Naive thymus-derived CD4-positive, alpha-beta T cell (primary cell): ENCODE measurements around the gene IQGAP1. TPM values are rescaled to one million over a fixed set of nuclear protein-coding genes. Genes with fewer than 3 reads are reported as not detected.

ENCODE experiments used
- ATAC-seq: fragments of 150-1000 bp; cut with Tn5 transposase; 2 replicates; pipeline ENCODE4 v1.10.0; 2021; ENCODE audit warnings: mild to moderate bottlenecking, moderate library complexity
- CTCF ChIA-PET: fragments of 350-600 bp; sonication (Branson Sonifier 250); formaldehyde crosslinking; loops from one replicate; lab custom pipeline; 2021; ENCODE audit warnings: antibody characterized with exemption; lab: Charles Lee
- POLR2A ChIA-PET: fragments of 350-600 bp; sonication (Branson Sonifier 250); formaldehyde crosslinking; loops from one replicate; lab custom pipeline; 2021; ENCODE audit warnings: antibody characterized with exemption, inconsistent platforms; lab: Charles Lee
- DNase-seq, 9 donors: peaks; one replicate each; pipeline versions ENCODE4 v3.0.0 to v3.0.0-alpha.2; 2020 to 2022; ENCODE audit warnings: mixed read lengths in 1 of 9
- H3K27ac ChIP-seq: one replicate; pipeline ENCODE4 v1.7.0; 2013; ENCODE audit warnings: mild to moderate bottlenecking, low read depth, low read length, moderate library complexity
- H3K27me3 ChIP-seq, 2 donors: one replicate each; pipeline ENCODE4 v1.7.0; 2013; ENCODE audit warnings: low read length in 2 of 2, mild to moderate bottlenecking in 2 of 2, moderate library complexity in 2 of 2; ENCODE audit not compliant: control insufficient read depth in 2 of 2, insufficient read depth in 2 of 2
- H3K36me3 ChIP-seq, 3 experiments: 1 replicate in 2 of 3; 2 replicates in 1 of 3; pipeline ENCODE4 v1.7.0; 2013; ENCODE audit warnings: low read length in 3 of 3, mild to moderate bottlenecking in 3 of 3, moderate library complexity in 1 of 3; ENCODE audit not compliant: insufficient read depth in 3 of 3, control insufficient read depth in 2 of 3
- H3K4me1 ChIP-seq, 2 donors: one replicate each; pipeline ENCODE4 v1.7.0; 2013; ENCODE audit warnings: low read length in 2 of 2, mild to moderate bottlenecking in 2 of 2, moderate library complexity in 1 of 2; ENCODE audit not compliant: control insufficient read depth in 2 of 2, insufficient read depth in 2 of 2
- H3K4me3 ChIP-seq: 2 replicates; pipeline ENCODE4 v1.7.0; 2013; ENCODE audit warnings: mild to moderate bottlenecking, low read length
- H3K9me3 ChIP-seq, 3 experiments: 1 replicate in 2 of 3; 2 replicates in 1 of 3; pipeline ENCODE4 v1.7.0; 2013; ENCODE audit warnings: low read length in 3 of 3; ENCODE audit not compliant: control insufficient read depth in 2 of 3
- H3K27ac Mint-ChIP-seq, 9 donors: one replicate each; pipeline ENCODE4 v1.8.0; 2020 to 2022; ENCODE audit warnings: mixed read lengths in 9 of 9, mild to moderate bottlenecking in 8 of 9, moderate library complexity in 5 of 9, inconsistent platforms in 2 of 9
- H3K27me3 Mint-ChIP-seq, 5 donors: one replicate each; pipeline ENCODE4 v1.8.0; 2021 to 2022; ENCODE audit warnings: mixed read lengths in 5 of 5, mild to moderate bottlenecking in 1 of 5
- H3K36me3 Mint-ChIP-seq, 5 donors: one replicate each; pipeline ENCODE4 v1.8.0; 2020 to 2022; ENCODE audit warnings: mixed read lengths in 5 of 5, mild to moderate bottlenecking in 3 of 5, inconsistent platforms in 1 of 5
- H3K4me1 Mint-ChIP-seq, 7 donors: one replicate each; pipeline ENCODE4 v1.8.0; 2020 to 2022; ENCODE audit warnings: mixed read lengths in 7 of 7, mild to moderate bottlenecking in 3 of 7, inconsistent platforms in 1 of 7
- H3K4me3 Mint-ChIP-seq, 10 donors: one replicate each; pipeline ENCODE4 v1.8.0; 2020 to 2022; ENCODE audit warnings: mild to moderate bottlenecking in 10 of 10, mixed read lengths in 10 of 10, moderate library complexity in 6 of 10, inconsistent platforms in 2 of 10
- H3K9me3 Mint-ChIP-seq, 11 donors: one replicate each; pipeline ENCODE4 v1.8.0; 2020 to 2022; ENCODE audit warnings: mixed read lengths in 11 of 11, mild to moderate bottlenecking in 4 of 11, inconsistent platforms in 1 of 11, moderate library complexity in 1 of 11
- intact Hi-C, 2 donors: fragments of 100-400 bp; cut with micrococcal nuclease; formaldehyde crosslinking; loops; one replicate each; pipeline ENCODE4 v1.15.1; 2023
- polyA plus RNA-seq, 2 donors: library from polyadenylated mRNA; unstranded; fragments of 300-500 nt; fragmentation: Illumina TruSeq; gene quantifications; one replicate each; pipeline ENCODE4 v1.2.3, GENCODE V29; 2021
- total RNA-seq, 6 experiments: library from RNA in 5 of 6; stranded (reverse) in 5 of 6; gene quantifications; 1 replicate in 5 of 6; 2 replicates in 1 of 6; pipeline ENCODE4 v1.2.3 and lab custom pipeline; 2021 to 2026

Gene IQGAP1
- total and polyA plus RNA-seq, 7 experiments from 2014 or later: 73.9 to 263 (median 90.3) TPM

DNA sequence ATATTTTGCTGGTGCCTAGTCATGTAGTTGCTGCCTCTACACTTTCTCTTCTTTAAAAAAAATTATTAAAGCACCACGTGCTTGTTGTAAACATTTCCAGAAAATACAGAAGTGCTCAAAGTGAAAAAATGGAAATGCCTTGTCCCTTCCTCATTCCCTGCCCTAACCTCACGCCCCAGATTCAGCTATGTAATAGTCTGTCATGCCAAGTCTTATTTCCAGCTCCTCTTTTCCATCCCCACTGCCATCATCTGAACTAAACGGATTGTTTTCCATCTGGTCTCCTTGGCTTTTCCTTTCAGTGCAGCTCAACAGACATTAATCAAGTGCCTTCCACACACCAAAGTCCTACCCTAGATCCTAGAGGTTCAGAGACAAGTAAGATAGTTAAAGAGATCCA lies 20.5 kb upstream of the IQGAP1 start:
- Histone ChIP-seq H3K27me3 (no peaks in the 10 kb centered on the region), H3K36me3 (no peaks in the 10 kb centered on the region), H3K27ac (no peak overlapping the region), H3K9me3 (no peaks in the 10 kb centered on the region), H3K4me1 (peaks cover 1 to 5% of the 10 kb centered on the region in 2 donors), H3K4me3 (no peak overlapping the region)
- POLR2A ChIA-PET: interaction anchor here (1.1 to 2.0 kb wide), 3 partner anchors 8 to 39 kb away, joined by 3 to 9 read pairs (median 5); no protein-coding TSS in a partner anchor
- Mint-ChIP-seq H3K27ac (no peak overlapping the region), H3K9me3 (no peaks in the 10 kb centered on the region), H3K36me3 (peaks cover 0 to 1% (median 0%) of the 10 kb centered on the region in 5 donors), H3K4me1 (peaks cover 15 to 38% (median 19%) of the 10 kb centered on the region in 7 donors), H3K4me3 (no peak overlapping the region), H3K27me3 (no peaks in the 10 kb centered on the region)
- ATAC-seq (peak; percentile 46), DNase-seq (no peak)
- CTCF ChIA-PET: interaction anchor here (0.6 to 2.1 kb wide), 2 partner anchors 111 to 115 kb away, joined by 3 to 9 read pairs; no protein-coding TSS in a partner anchor
- intact Hi-C loops: loop anchor here in 1 of 2 donors (10.0 kb wide), 1 partner anchor 277 kb away; no protein-coding TSS in a partner anchor

GRCh38 chr15:90375071-90375470 lies 13.0 kb upstream of the IQGAP1 start:
- peaks cover 0 to 39% (median 0%) of the 10 kb centered on the region in 5 donors for H3K36me3 Mint-ChIP-seq
- H3K27ac ChIP-seq: no peak overlapping the region
- intact Hi-C loops: loop anchor here (5.0 kb wide), 2 partner anchors 37 to 342 kb away; partner anchors contain the start of gene BLM (in 1 of the 2)
- peak overlapping the region in 2 of 10 donors; percentile 22 to 37 for H3K4me3 Mint-ChIP-seq
- H3K27me3 Mint-ChIP-seq: no peaks in the 10 kb centered on the region
- no peaks in the 10 kb centered on the region for H3K36me3 ChIP-seq
- H3K27me3 ChIP-seq: no peaks in the 10 kb centered on the region
- no peak overlapping the region for H3K4me3 ChIP-seq
- CTCF ChIA-PET: interaction anchor here (0.6 to 1.0 kb wide), 2 partner anchors 29 to 63 kb away, joined by 3 read pairs; no protein-coding TSS in a partner anchor
- peaks cover 24 to 51% (median 48%) of the 10 kb centered on the region in 7 donors for H3K4me1 Mint-ChIP-seq
- H3K4me1 ChIP-seq: peaks cover 32 to 35% of the 10 kb centered on the region in 2 donors
- POLR2A ChIA-PET: interaction anchor here (0.8 to 1.9 kb wide), 3 partner anchors 8 to 31 kb away, joined by 3 to 9 read pairs (median 5); partner anchors contain the start of gene IQGAP1
- ATAC-seq: no peak
- no peak for DNase-seq
- H3K27ac Mint-ChIP-seq: no peak overlapping the region
- peaks cover 0 to 21% (median 11%) of the 10 kb centered on the region in 11 donors for H3K9me3 Mint-ChIP-seq
- H3K9me3 ChIP-seq: peaks cover 0 to 10% (median 7%) of the 10 kb centered on the region in 3 experiments

GRCh38 chr15:90376789-90377188 lies 11.3 kb upstream of the IQGAP1 start:
- peak overlapping the region; percentile 11 for H3K4me3 ChIP-seq
- intact Hi-C loops: loop anchor here (1.0 to 5.0 kb wide), 5 partner anchors 12 to 341 kb away; partner anchors contain the start of genes IQGAP1 (in 2 of the 2) and BLM (in 1 of the 2)

GRCh38 chr15:90379263-90379662 lies 8.8 kb upstream of the IQGAP1 start:
- H3K9me3 Mint-ChIP-seq: peaks cover 0 to 25% (median 15%) of the 10 kb centered on the region in 11 donors
- ChIA-PET POLR2A (interaction anchor here (0.8 to 1.9 kb wide), 2 partner anchors 12 to 162 kb away, joined by 3 to 9 read pairs; no protein-coding TSS in a partner anchor), CTCF (interaction anchor here (0.8 kb wide), 1 partner anchor 17 kb away, joined by 3 read pairs; no protein-coding TSS in a partner anchor)
- no peaks in the 10 kb centered on the region for H3K27me3 ChIP-seq
- intact Hi-C loops: loop anchor here (5.0 kb wide), 2 partner anchors 33 to 338 kb away; partner anchors contain the start of gene BLM (in 1 of the 2)
- ATAC-seq: no peak
- peaks cover 24 to 64% (median 48%) of the 10 kb centered on the region in 7 donors for H3K4me1 Mint-ChIP-seq
- H3K36me3 ChIP-seq: no peaks in the 10 kb centered on the region
- H3K27ac ChIP-seq: no peak overlapping the region
- H3K27ac Mint-ChIP-seq: peak overlapping the region in 1 of 9 donors; percentile 10
- no peak for DNase-seq
- H3K4me1 ChIP-seq: peaks cover 32 to 35% of the 10 kb centered on the region in 2 donors
- peak overlapping the region in 3 of 10 donors; percentile 34 to 37 (median 35) for H3K4me3 Mint-ChIP-seq
- peaks cover 0 to 10% (median 7%) of the 10 kb centered on the region in 3 experiments for H3K9me3 ChIP-seq
- H3K27me3 Mint-ChIP-seq: no peaks in the 10 kb centered on the region
- H3K4me3 ChIP-seq: no peak overlapping the region
- H3K36me3 Mint-ChIP-seq: peaks cover 0 to 46% (median 0%) of the 10 kb centered on the region in 5 donors

More at GRCh38 chr15:90376789-90377188, 11.3 kb upstream of the IQGAP1 start:
- Mint-ChIP-seq H3K27me3 (no peaks in the 10 kb centered on the region), H3K27ac (peak overlapping the region; percentile 7 to 92 (median 56)), H3K4me1 (peaks cover 24 to 59% (median 48%) of the 10 kb centered on the region in 7 donors), H3K4me3 (peak overlapping the region; percentile 66 to 87 (median 72)), H3K36me3 (peaks cover 0 to 47% (median 0%) of the 10 kb centered on the region in 5 donors), H3K9me3 (peaks cover 0 to 25% (median 15%) of the 10 kb centered on the region in 11 donors)
- ChIA-PET POLR2A (interaction anchor here (0.6 to 3.3 kb wide), 6 partner anchors 9 to 24 kb away, joined by 3 to 24 read pairs (median 5); partner anchors contain the start of gene IQGAP1), CTCF (interaction anchor here (1.5 kb wide), 1 partner anchor 15 kb away, joined by 8 read pairs; no protein-coding TSS in a partner anchor)
- Histone ChIP-seq H3K4me1 (peaks cover 32 to 35% of the 10 kb centered on the region in 2 donors), H3K27ac (no peak overlapping the region), H3K36me3 (no peaks in the 10 kb centered on the region), H3K9me3 (peaks cover 0 to 10% (median 7%) of the 10 kb centered on the region in 3 experiments), H3K27me3 (no peaks in the 10 kb centered on the region)
- peak; percentile 98 for ATAC-seq
- peak in 8 of 9 donors; percentile 58 to 81 (median 74) for DNase-seq

GRCh38 chr15:90381515-90381914 lies 6.5 kb upstream of the IQGAP1 start:
- peaks cover 0 to 36% (median 0%) of the 10 kb centered on the region in 5 donors for H3K36me3 Mint-ChIP-seq
- Histone ChIP-seq H3K9me3 (peaks cover 0 to 10% (median 7%) of the 10 kb centered on the region in 3 experiments), H3K4me1 (peaks cover 22 to 23% of the 10 kb centered on the region in 2 donors), H3K36me3 (no peaks in the 10 kb centered on the region), H3K27me3 (no peaks in the 10 kb centered on the region), H3K27ac (no peak overlapping the region), H3K4me3 (no peak overlapping the region)
- H3K27ac Mint-ChIP-seq: no peak overlapping the region
- ChIA-PET POLR2A (interaction anchor here (0.7 to 1.3 kb wide), 2 partner anchors 8 to 13 kb away, joined by 3 read pairs; no protein-coding TSS in a partner anchor), CTCF (no interaction called here)
- ATAC-seq: no peak
- no peaks in the 10 kb centered on the region for H3K27me3 Mint-ChIP-seq
- peaks cover 0 to 21% (median 15%) of the 10 kb centered on the region in 11 donors for H3K9me3 Mint-ChIP-seq
- peaks cover 17 to 50% (median 32%) of the 10 kb centered on the region in 7 donors for H3K4me1 Mint-ChIP-seq
- DNase-seq: no peak
- H3K4me3 Mint-ChIP-seq: no peak overlapping the region
- intact Hi-C loops: no loop called here

- Mint-ChIP-seq H3K27me3 (no peaks in the 10 kb centered on the region), H3K4me3 (no peak overlapping the region), H3K9me3 (peaks cover 0 to 18% (median 15%) of the 10 kb centered on the region in 11 donors), H3K36me3 (peaks cover 0 to 30% (median 0%) of the 10 kb centered on the region in 5 donors), H3K4me1 (peaks cover 11 to 45% (median 27%) of the 10 kb centered on the region in 7 donors), H3K27ac (peak overlapping the region in 2 of 9 donors; percentile 9 to 30)
- peaks cover 15 to 16% of the 10 kb centered on the region in 2 donors for H3K4me1 ChIP-seq
- H3K9me3 ChIP-seq: peaks cover 0 to 10% (median 7%) of the 10 kb centered on the region in 3 experiments
- intact Hi-C loops: no loop called here
- H3K4me3 ChIP-seq: no peak overlapping the region
- ChIA-PET CTCF (interaction anchor here (0.6 to 0.7 kb wide), 3 partner anchors 94 to 230 kb away, joined by 3 to 6 read pairs (median 3); no protein-coding TSS in a partner anchor), POLR2A (interaction anchor here (0.7 to 1.3 kb wide), 2 partner anchors 8 to 17 kb away, joined by 3 to 4 read pairs; no protein-coding TSS in a partner anchor)
- ATAC-seq: no peak
- no peaks in the 10 kb centered on the region for H3K36me3 ChIP-seq
- no peaks in the 10 kb centered on the region for H3K27me3 ChIP-seq
- no peak overlapping the region for H3K27ac ChIP-seq
- no peak for DNase-seq
Measured at GRCh38 chr15:90382320-90382719, 5.7 kb upstream of the IQGAP1 start.
